ENCODE results near the gene EPHB4. TPM values are rescaled to one million over a fixed set of nuclear protein-coding genes. Genes with fewer than 3 reads are reported as not detected.

EPHB4 gene
- total and polyA plus RNA-seq, 2 experiments from 2014 or later: 23.3 to 164 TPM

DNA sequence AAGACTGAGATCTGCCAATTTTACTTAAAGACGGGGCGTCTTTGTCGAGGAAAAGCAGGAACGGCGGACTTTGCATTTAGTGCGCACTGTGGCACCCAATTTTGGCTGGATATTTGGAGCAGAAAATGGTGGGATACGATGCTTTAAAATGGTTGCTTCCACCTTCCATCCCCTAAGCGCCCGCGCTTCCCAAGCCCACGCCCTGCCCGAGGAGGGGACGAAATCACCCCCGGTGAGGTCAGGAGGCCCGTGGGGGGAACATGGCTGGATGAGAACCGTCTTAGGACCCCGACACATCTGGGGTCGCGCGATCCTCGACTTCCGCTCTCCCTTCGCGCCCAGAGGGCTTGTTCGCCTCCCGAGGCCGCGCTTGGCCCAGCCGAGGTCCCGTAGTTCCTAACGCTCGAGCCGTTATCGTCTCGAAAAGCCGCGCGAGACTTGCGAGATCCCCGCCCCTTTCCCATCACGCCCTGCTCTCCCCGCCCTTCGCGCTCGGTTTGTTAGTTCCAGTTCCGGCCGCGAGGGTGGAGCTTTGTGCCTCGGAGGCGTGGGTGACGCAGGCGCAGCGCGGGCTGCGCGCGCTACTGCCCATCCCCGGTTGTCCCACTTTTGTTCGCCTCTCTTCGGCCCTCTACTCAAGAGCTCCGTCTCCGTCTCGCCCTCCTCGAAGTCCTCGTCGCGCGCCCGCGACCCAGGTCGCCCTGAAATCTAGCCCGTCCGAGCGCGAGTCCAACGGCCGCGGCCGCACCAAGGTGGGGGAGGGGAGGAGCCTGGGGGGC is 47.4 kb upstream of the EPHB4 start, which contains the start of gene SRRT:
TSS of gene SRRT (plus strand) at position 527 of the 779 bp plus-strand sequence. CDS start 488 bp downstream, outside the sequence.
- Histone ChIP-seq H3K79me2 (replicated peaks; ENCODE audit: insufficient read depth) (peaks cover 48% of the 10 kb centered on the region), H3K27ac (ENCODE audit: low read depth) (peak within 1 kb of the TSS; percentile 99), H3K36me3 (ENCODE audit: insufficient read depth) (peaks cover 40% of the 10 kb centered on the region), H3F3A (replicated peaks; ENCODE audit: low read depth) (peaks cover 26% of the 10 kb centered on the region), H2AFZ (0 out of 2 replicates have a peak within 1 kb of the TSS, but pooled peaks have one; percentile 84), H3K4me2 (peak within 1 kb of the TSS; percentile 100), H3K4me1 (ENCODE audit: insufficient read depth) (peaks cover 8% of the 10 kb centered on the region), H4K20me1 (replicated peaks; ENCODE audit: insufficient read depth) (peaks cover 44% of the 10 kb centered on the region), H3K4me3 (peak within 1 kb of the TSS; percentile 98), H3K9me2 (ENCODE audit: insufficient read depth) (no peaks in the 10 kb centered on the region), H3K27me3 (ENCODE audit: insufficient read depth) (no peaks in the 10 kb centered on the region)
- Mint-ChIP-seq H3K36me3 (ENCODE audit: low read depth) (peaks cover 94% of the 10 kb centered on the region), H3K27me3 (ENCODE audit: insufficient read depth, low read depth, poor library complexity) (peaks cover 28% of the 10 kb centered on the region), H3K9me3 (peaks cover 3% of the 10 kb centered on the region), H3K27ac (peak within 1 kb of the TSS; percentile 99), H3K4me1 (peaks cover 25% of the 10 kb centered on the region), H3K4me3 (peak within 1 kb of the TSS; percentile 100)
- DNase-seq (ENCODE audit: low spot score): peak; percentile 100
- TF ChIP-seq, protein P1, sequence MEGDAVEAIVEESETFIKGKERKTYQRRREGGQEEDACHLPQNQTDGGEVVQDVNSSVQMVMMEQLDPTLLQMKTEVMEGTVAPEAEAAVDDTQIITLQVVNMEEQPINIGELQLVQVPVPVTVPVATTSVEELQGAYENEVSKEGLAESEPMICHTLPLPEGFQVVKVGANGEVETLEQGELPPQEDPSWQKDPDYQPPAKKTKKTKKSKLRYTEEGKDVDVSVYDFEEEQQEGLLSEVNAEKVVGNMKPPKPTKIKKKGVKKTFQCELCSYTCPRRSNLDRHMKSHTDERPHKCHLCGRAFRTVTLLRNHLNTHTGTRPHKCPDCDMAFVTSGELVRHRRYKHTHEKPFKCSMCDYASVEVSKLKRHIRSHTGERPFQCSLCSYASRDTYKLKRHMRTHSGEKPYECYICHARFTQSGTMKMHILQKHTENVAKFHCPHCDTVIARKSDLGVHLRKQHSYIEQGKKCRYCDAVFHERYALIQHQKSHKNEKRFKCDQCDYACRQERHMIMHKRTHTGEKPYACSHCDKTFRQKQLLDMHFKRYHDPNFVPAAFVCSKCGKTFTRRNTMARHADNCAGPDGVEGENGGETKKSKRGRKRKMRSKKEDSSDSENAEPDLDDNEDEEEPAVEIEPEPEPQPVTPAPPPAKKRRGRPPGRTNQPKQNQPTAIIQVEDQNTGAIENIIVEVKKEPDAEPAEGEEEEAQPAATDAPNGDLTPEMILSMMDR (conservative IDR thresholded peaks at IDR 0.05; ENCODE audit: low read depth in 2 of 2): no peak; a peak in 1 of 4 replicates
- TF ChIP-seq NANOG (IDR thresholded peaks at IDR 0.05; ENCODE audit: borderline replicate concordance) (no peak), POLR2AphosphoS5 (IDR thresholded peaks at IDR 0.05; ENCODE audit: low read depth) (peak; percentile 96), CREB1 (CRISPR knock-in tag; IDR thresholded peaks at IDR 0.05; ENCODE audit: low read depth) (peak; percentile 72), JUNB (IDR thresholded peaks at IDR 0.05; ENCODE audit: unreplicated experiment) (no peak), ZNF114 (CRISPR knock-in tag; IDR thresholded peaks at IDR 0.05) (no peak), ETS1 (IDR thresholded peaks at IDR 0.05) (peak; percentile 78)
- TF ChIP-seq, protein P2, sequence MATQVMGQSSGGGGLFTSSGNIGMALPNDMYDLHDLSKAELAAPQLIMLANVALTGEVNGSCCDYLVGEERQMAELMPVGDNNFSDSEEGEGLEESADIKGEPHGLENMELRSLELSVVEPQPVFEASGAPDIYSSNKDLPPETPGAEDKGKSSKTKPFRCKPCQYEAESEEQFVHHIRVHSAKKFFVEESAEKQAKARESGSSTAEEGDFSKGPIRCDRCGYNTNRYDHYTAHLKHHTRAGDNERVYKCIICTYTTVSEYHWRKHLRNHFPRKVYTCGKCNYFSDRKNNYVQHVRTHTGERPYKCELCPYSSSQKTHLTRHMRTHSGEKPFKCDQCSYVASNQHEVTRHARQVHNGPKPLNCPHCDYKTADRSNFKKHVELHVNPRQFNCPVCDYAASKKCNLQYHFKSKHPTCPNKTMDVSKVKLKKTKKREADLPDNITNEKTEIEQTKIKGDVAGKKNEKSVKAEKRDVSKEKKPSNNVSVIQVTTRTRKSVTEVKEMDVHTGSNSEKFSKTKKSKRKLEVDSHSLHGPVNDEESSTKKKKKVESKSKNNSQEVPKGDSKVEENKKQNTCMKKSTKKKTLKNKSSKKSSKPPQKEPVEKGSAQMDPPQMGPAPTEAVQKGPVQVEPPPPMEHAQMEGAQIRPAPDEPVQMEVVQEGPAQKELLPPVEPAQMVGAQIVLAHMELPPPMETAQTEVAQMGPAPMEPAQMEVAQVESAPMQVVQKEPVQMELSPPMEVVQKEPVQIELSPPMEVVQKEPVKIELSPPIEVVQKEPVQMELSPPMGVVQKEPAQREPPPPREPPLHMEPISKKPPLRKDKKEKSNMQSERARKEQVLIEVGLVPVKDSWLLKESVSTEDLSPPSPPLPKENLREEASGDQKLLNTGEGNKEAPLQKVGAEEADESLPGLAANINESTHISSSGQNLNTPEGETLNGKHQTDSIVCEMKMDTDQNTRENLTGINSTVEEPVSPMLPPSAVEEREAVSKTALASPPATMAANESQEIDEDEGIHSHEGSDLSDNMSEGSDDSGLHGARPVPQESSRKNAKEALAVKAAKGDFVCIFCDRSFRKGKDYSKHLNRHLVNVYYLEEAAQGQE (IDR thresholded peaks at IDR 0.05; ENCODE audit: unreplicated experiment): no peak
- TF ChIP-seq, protein P3, sequence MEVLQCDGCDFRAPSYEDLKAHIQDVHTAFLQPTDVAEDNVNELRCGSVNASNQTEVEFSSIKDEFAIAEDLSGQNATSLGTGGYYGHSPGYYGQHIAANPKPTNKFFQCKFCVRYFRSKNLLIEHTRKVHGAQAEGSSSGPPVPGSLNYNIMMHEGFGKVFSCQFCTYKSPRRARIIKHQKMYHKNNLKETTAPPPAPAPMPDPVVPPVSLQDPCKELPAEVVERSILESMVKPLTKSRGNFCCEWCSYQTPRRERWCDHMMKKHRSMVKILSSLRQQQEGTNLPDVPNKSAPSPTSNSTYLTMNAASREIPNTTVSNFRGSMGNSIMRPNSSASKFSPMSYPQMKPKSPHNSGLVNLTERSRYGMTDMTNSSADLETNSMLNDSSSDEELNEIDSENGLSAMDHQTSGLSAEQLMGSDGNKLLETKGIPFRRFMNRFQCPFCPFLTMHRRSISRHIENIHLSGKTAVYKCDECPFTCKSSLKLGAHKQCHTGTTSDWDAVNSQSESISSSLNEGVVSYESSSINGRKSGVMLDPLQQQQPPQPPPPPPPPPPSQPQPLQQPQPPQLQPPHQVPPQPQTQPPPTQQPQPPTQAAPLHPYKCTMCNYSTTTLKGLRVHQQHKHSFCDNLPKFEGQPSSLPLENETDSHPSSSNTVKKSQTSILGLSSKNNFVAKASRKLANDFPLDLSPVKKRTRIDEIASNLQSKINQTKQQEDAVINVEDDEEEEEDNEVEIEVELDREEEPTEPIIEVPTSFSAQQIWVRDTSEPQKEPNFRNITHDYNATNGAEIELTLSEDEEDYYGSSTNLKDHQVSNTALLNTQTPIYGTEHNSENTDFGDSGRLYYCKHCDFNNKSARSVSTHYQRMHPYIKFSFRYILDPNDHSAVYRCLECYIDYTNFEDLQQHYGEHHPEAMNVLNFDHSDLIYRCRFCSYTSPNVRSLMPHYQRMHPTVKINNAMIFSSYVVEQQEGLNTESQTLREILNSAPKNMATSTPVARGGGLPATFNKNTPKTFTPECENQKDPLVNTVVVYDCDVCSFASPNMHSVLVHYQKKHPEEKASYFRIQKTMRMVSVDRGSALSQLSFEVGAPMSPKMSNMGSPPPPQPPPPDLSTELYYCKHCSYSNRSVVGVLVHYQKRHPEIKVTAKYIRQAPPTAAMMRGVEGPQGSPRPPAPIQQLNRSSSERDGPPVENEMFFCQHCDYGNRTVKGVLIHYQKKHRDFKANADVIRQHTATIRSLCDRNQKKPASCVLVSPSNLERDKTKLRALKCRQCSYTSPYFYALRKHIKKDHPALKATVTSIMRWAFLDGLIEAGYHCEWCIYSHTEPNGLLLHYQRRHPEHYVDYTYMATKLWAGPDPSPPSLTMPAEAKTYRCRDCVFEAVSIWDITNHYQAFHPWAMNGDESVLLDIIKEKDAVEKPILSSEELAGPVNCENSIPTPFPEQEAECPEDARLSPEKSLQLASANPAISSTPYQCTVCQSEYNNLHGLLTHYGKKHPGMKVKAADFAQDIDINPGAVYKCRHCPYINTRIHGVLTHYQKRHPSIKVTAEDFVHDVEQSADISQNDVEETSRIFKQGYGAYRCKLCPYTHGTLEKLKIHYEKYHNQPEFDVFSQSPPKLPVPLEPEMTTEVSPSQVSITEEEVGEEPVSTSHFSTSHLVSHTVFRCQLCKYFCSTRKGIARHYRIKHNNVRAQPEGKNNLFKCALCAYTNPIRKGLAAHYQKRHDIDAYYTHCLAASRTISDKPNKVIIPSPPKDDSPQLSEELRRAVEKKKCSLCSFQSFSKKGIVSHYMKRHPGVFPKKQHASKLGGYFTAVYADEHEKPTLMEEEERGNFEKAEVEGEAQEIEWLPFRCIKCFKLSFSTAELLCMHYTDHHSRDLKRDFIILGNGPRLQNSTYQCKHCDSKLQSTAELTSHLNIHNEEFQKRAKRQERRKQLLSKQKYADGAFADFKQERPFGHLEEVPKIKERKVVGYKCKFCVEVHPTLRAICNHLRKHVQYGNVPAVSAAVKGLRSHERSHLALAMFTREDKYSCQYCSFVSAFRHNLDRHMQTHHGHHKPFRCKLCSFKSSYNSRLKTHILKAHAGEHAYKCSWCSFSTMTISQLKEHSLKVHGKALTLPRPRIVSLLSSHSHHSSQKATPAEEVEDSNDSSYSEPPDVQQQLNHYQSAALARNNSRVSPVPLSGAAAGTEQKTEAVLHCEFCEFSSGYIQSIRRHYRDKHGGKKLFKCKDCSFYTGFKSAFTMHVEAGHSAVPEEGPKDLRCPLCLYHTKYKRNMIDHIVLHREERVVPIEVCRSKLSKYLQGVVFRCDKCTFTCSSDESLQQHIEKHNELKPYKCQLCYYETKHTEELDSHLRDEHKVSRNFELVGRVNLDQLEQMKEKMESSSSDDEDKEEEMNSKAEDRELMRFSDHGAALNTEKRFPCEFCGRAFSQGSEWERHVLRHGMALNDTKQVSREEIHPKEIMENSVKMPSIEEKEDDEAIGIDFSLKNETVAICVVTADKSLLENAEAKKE (CRISPR knock-in tag; IDR thresholded peaks at IDR 0.05): no peak
- peak; percentile 88 for ATAC-seq

Measured in GM23338 (cell line).